KMS-11 (cell line): Measurements from ENCODE around the gene CD6.

ENCODE experiments used
- H2AFZ ChIP-seq: fragments of 200-600 bp; sonication (generic); 2 replicates; pipeline ENCODE4 v1.6.1; 2016; ENCODE audit warnings: antibody characterized with exemption, mixed run types, low read depth
- H3K27ac ChIP-seq: fragments of 200-600 bp; sonication (generic); 2 replicates; pipeline ENCODE4 v1.6.1; 2016; ENCODE audit warnings: mild to moderate bottlenecking, mixed run types
- H3K27me3 ChIP-seq: fragments of 200-600 bp; sonication (generic); 2 replicates; pipeline ENCODE4 v1.6.1; 2017; ENCODE audit warnings: mild to moderate bottlenecking, low read depth, mixed run types, moderate library complexity; ENCODE audit not compliant: insufficient read depth
- H3K36me3 ChIP-seq: fragments of 200-600 bp; sonication (generic); 2 replicates; pipeline ENCODE4 v1.6.1; 2017; ENCODE audit warnings: mild to moderate bottlenecking, mixed run types; ENCODE audit not compliant: insufficient read depth
- H3K4me1 ChIP-seq: fragments of 200-600 bp; sonication (generic); 2 replicates; pipeline ENCODE4 v1.6.1; 2016; ENCODE audit warnings: mild to moderate bottlenecking, low read depth, mixed run types; ENCODE audit not compliant: poor library complexity, severe bottlenecking
- H3K4me2 ChIP-seq: fragments of 200-600 bp; sonication (generic); 2 replicates; pipeline ENCODE4 v1.7.0; 2016; ENCODE audit warnings: mild to moderate bottlenecking, mixed run types
- H3K4me3 ChIP-seq: fragments of 200-600 bp; sonication (generic); IDR thresholded peaks from 2 replicates; pipeline ENCODE4 v1.6.1; 2017; ENCODE audit warnings: low read depth, low read length, mixed read lengths; ENCODE audit not compliant: insufficient read depth
- H3K79me2 ChIP-seq: fragments of 200-600 bp; sonication (generic); 2 replicates; pipeline ENCODE4 v1.6.1; 2016; ENCODE audit warnings: low read depth, mixed run types; ENCODE audit not compliant: insufficient read depth
- H3K9ac ChIP-seq: fragments of 200-600 bp; sonication (generic); 2 replicates; pipeline ENCODE4 v1.6.1; 2016; ENCODE audit warnings: mild to moderate bottlenecking, mixed run types
- H4K20me1 ChIP-seq: fragments of 200-600 bp; sonication (generic); 2 replicates; pipeline ENCODE4 v1.6.1; 2016; ENCODE audit warnings: mild to moderate bottlenecking, mixed run types; ENCODE audit not compliant: insufficient read depth
- CTCF ChIP-seq: fragments of 200-600 bp; sonication (generic); conservative IDR thresholded peaks from 2 replicates; pipeline ENCODE4 v1.6.1; 2017; ENCODE audit warnings: low read depth, mild to moderate bottlenecking, antibody characterized with exemption, low read length, moderate library complexity, mixed read lengths

Gene CD6

GRCh38 chr11:61007383-61007955 is 36.0 kb downstream of the CD6 start:
- TF ChIP-seq CTCF, result no peak
- Histone ChIP-seq H4K20me1 (no peaks in the 10 kb centered on the region), H3K4me2 (no peak overlapping the region), H3K4me1 (no peaks in the 10 kb centered on the region), H3K36me3 (no peaks in the 10 kb centered on the region), H3K9ac (no peak overlapping the region), H3K27me3 (no peaks in the 10 kb centered on the region), H3K27ac (no peak overlapping the region), H3K79me2 (no peaks in the 10 kb centered on the region), H3K4me3 (no peak overlapping the region), H2AFZ (no peak overlapping the region)

GRCh38 chr11:61007956-61008896 is 36.7 kb downstream of the CD6 start:
- H2AFZ ChIP-seq, result no peak overlapping the region
- TF ChIP-seq CTCF, result no peak
- H3K79me2 ChIP-seq, result no peaks in the 10 kb centered on the region
- no peak overlapping the region for H3K4me3 ChIP-seq
- H3K36me3 ChIP-seq, result no peaks in the 10 kb centered on the region
- no peaks in the 10 kb centered on the region for H4K20me1 ChIP-seq
- H3K27me3 ChIP-seq, result no peaks in the 10 kb centered on the region
- H3K9ac ChIP-seq, result no peak overlapping the region
- H3K4me1 ChIP-seq, result no peaks in the 10 kb centered on the region
- H3K4me2 ChIP-seq, result no peak overlapping the region
- H3K27ac ChIP-seq, result no peak overlapping the region

GRCh38 chr11:61008971-61009370 is 37.5 kb downstream of the CD6 start:
- no peaks in the 10 kb centered on the region for H3K36me3 ChIP-seq
- H3K4me2 ChIP-seq, result no peak overlapping the region
- H3K9ac ChIP-seq, result no peak overlapping the region
- no peak overlapping the region for H2AFZ ChIP-seq
- no peak overlapping the region for H3K4me3 ChIP-seq
- H3K4me1 ChIP-seq, result no peaks in the 10 kb centered on the region
- H3K27me3 ChIP-seq, result no peaks in the 10 kb centered on the region; the same call in 1 of the 2 replicates
- H3K27ac ChIP-seq, result no peak overlapping the region
- no peak for TF ChIP-seq CTCF
- H3K79me2 ChIP-seq, result no peaks in the 10 kb centered on the region
- H4K20me1 ChIP-seq, result no peaks in the 10 kb centered on the region

- Histone ChIP-seq H4K20me1 (no peaks in the 10 kb centered on the region), H3K27ac (no peak overlapping the region), H2AFZ (no peak overlapping the region), H3K4me3 (no peak overlapping the region), H3K9ac (no peak overlapping the region), H3K4me2 (no peak overlapping the region), H3K27me3 (no peaks in the 10 kb centered on the region; the same call in 1 of the 2 replicates), H3K79me2 (no peaks in the 10 kb centered on the region), H3K4me1 (no peaks in the 10 kb centered on the region), H3K36me3 (no peaks in the 10 kb centered on the region)
- no peak for TF ChIP-seq CTCF
These were observed 38.2 kb downstream of the CD6 start for GRCh38 chr11:61009392-61010275.
